Body of pancreas (tissue), 4 donors: ENCODE results near the gene CCDC91.

ENCODE experiments used
- CTCF ChIP-seq, 7 experiments: fragments of 450-650 bp in 4 of 7; fragments of 200-600 bp in 3 of 7; sonication (generic) in 3 of 7; IDR thresholded peaks; one replicate each; pipeline ENCODE4 v1.5.1; 2016 to 2019; ENCODE audit warnings: antibody characterized with exemption in 7 of 7
- POLR2A ChIP-seq, 3 donors: fragments of 450-650 bp; IDR thresholded peaks; one replicate each; pipeline ENCODE4 v1.6.1; 2016; ENCODE audit warnings: antibody characterized with exemption in 3 of 3, mild to moderate bottlenecking in 2 of 3

- no peak for TF ChIP-seq CTCF (IDR thresholded peaks at IDR 0.05)
- TF ChIP-seq POLR2A (IDR thresholded peaks at IDR 0.05) = no peak
These were observed 58.4 kb downstream of the CCDC91 start for GRCh38 chr12:28248555-28249145.
